ENCODE data around the gene MREG.

MREG gene

DNA sequence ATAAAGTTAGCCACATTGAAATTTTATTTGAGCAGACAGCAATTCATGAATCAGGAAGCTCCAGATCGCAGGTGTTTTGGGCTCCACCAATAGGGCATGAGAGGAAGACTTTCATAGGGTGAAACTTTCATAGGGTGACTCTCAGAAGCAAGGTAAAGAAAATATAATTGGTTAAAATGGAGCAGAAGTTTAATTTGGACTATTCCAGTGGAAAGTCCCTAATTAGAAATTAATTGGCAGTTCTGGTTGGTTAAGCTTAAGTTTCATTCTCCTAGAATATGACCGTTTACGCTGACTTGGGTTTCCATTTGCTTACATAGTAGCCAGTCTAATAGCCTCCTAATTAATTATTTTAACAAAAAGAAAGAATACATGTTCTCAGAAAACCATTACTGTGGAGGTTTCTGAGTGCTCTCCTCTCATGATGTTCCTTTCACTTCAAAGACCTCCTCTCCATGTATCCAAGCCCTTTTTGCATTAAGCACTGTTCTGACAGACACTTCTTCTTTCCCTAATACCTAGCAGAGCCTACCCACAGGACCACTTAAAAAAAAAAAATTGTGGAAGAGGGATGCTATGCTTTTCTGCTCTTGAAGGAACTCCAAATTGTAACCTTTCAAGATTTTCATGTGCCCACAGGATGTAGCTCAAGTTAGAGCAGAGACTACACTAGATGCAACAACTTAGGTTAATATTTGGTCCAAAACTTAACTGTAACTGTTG is 99.1 kb downstream of the MREG start:
- DNase-seq: no peak

GRCh38 chr2:215912299-215912842 is 101.0 kb downstream of the MREG start:
- DNase-seq: no peak

DNA sequence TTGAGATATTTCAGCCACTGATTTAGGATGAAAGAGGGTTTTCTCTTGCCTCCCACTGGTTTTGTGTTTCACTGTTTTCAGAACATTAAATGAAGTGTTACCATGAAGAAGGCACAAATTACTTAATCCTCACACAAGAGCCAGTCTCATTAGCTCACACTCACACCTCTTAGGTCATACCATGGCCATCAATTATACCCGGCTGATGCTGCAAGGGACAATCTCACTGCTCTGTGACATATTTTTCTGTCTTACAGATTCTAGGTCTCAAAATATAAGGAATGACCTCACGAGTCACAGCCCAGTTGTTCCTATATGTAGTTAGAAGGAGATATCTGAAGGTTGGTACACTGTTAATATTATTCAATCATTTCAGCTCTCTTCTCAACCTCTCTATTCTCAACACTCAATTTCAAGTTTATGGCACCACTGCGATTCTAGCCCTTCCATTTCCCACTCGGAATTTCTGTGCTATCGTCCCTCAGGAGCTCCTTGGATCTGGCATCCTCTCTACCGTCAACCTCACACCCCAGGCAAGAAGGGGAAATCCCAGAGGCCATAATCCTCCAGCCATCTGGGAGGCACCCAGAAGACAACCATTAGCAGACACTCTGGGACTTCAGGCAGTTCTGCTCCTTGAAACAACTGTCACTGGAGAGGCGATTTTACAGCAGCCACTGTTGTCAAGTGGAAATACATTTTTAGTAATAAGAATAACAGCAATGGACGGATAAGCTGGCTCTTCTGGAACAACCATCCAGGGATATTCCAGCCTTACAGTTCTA is 101.9 kb downstream of the MREG start:
- no peak for DNase-seq

GRCh38 chr2:215910180-215910579 is 103.2 kb downstream of the MREG start:
- DNase-seq: no peak

- no peak for DNase-seq
Observed at GRCh38 chr2:215907147-215907546, 106.2 kb downstream of the MREG start.

- DNase-seq: no peak
Observed at GRCh38 chr2:215906458-215906857, 106.9 kb downstream of the MREG start.

DNA sequence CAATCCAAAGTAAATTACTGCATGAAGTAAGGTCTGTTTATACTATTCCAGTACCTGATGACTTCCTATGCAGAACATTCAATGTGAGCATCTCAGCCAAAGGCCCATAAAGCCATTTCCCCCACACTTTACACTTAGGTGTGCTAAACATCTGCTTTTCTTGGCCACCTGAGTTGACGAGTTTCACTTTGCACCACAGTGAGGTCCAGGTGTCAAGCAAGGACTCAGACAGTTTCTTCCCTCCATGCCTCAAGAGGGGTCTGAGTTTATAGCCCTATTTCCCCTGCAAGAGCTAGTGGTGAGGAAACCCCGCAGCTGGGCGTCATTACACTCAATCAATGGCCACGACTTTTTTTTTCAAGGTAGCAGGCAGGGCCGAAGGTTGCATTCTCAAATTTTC is 107.7 kb downstream of the MREG start:
- no peak for DNase-seq

GRCh38 chr2:215904101-215904500 is 109.2 kb downstream of the MREG start:
- DNase-seq: peak; percentile 84

DNA sequence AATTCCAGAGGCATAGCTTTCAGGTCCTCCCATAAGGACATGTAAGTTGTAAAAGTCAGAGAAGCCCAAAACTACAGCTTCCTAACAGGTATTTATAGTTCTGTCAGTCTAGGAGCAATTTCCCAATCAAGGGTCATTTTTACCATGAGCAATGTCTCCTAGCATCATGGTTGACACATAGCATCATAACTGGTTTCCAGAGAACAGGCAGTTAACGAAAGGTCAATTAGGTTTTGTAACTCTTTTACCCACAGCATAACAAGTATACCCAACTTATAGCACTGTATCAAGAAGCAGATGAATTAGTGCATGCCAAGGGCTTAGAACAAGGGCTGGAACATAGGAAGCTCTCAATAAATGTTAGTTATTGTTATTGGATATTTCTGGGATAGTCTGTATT is 110.1 kb downstream of the MREG start:
- no peak for DNase-seq

- DNase-seq: peak; percentile 90
Observed at GRCh38 chr2:215901796-215902195, 111.6 kb downstream of the MREG start.

DNA sequence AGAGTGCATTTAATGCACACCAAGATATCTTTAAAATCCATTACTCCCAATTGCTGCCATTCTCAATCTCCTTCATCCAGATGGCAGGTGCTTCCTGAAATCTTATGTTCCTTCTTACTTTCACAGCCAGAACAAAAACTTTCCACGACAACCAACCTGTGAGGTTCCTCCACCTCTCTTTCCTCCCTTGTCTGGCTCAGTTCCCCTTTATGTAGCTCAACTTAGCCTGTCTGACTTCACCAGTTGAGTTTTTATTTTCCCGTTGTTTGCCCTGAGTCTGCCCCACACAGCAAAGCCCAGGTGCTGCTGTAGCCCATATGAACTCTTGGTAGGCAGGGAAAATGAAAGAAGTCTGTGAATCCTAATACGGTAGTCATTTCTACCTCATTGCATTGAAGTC is 112.5 kb downstream of the MREG start:
- no peak for DNase-seq

DNA sequence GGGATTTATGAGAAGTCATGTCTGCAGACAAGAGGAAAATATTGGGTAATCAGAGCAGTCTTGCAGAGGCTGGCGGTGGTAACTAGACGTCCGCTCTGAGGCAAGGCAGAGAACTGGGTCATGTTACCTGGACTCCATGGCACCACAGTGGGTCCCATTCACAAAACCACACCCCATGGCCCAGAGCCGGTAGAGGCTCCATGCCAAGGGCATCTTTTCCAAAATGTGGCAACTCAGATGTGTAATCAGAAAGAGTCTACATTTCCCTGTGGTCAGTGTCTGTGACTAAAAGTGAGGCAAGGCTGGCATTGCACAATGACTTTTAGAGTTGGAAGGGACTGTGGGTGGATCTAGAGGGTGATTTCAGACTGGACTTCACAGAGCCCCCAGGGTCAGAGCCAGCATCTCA is 113.1 kb downstream of the MREG start:
- no peak for DNase-seq

DNA sequence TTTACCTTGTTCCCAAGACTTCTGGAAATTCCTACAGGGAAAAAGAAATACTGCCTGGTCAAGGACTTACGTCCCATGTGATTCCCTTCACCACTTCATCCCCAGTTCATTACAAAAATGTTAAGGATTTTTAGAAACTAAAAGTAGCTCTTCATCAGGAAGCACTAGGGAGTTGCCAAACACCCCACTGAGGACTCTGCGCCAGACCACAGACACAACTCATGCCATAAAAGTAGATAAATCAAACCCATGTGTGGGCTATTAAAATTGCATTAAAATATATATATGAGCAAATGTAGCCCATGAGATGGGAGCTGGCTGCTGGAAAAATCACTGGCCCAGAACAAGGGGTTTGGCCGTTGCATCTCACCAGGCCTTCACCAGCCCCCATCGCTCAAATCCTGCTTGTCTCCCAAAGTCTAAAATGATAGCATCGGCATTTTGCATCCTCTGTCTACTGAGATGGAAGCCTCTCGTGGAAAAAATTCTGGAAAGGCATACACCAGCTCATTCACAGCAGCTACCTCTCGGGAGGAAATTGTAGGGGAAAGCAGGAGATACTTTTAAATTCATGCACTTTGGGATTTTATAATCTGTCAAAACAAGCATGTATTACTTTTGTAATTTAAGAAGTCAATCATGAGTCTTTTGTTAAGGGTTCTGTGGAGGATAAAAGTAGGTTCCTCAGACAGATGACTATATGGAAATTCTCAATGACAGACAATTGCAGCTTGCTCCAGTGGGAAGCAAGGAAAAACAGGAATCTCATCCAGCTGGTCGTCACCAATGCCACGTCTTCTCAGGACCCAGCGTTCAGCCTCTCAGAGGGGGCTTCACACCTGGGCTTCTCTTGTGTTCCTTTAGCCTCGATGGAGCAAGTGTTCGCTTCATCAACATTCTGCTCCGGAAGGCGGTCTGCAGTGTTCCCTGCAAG is 113.9 kb downstream of the MREG start:
- no peak for DNase-seq

- DNase-seq: no peak
Observed at GRCh38 chr2:215898363-215898762, 115.0 kb downstream of the MREG start.

GRCh38 chr2:215896921-215897320 is 116.4 kb downstream of the MREG start:
- DNase-seq: no peak

GRCh38 chr2:215895330-215895729 is 118.0 kb downstream of the MREG start:
- no peak for DNase-seq
